Activated T-helper 1 cell treated with anti-CD3 and anti-CD28 coated beads, Interleukin-2, amount 50 U/mL, for 16 hours (primary cell): Measurements from ENCODE around the gene CRB3.

Experiments
- DNase-seq, 2 donors: peaks; one replicate each; pipeline ENCODE4 v3.0.0-alpha.2; 2020; ENCODE audit warnings: low read depth in 1 of 2, low spot score in 1 of 2

The CRB3 gene

GRCh38 chr19:6431891-6432290, 32.2 kb upstream of the CRB3 start:
- no peak for DNase-seq

- no peak for DNase-seq
Measured at GRCh38 chr19:6433165-6433564, 30.9 kb upstream of the CRB3 start.

- DNase-seq, result no peak
Measured at GRCh38 chr19:6433663-6434062, 30.4 kb upstream of the CRB3 start, which contains the start of gene SLC25A41. Gene SLC25A41 (minus strand): TSS chr19:6433763. CDS start chr19:6433693, 70 bp downstream.

- no peak for DNase-seq
Measured at GRCh38 chr19:6439743-6440142, 24.3 kb upstream of the CRB3 start.

GRCh38 chr19:6440905-6441304, 23.2 kb upstream of the CRB3 start:
- DNase-seq, result no peak

DNA sequence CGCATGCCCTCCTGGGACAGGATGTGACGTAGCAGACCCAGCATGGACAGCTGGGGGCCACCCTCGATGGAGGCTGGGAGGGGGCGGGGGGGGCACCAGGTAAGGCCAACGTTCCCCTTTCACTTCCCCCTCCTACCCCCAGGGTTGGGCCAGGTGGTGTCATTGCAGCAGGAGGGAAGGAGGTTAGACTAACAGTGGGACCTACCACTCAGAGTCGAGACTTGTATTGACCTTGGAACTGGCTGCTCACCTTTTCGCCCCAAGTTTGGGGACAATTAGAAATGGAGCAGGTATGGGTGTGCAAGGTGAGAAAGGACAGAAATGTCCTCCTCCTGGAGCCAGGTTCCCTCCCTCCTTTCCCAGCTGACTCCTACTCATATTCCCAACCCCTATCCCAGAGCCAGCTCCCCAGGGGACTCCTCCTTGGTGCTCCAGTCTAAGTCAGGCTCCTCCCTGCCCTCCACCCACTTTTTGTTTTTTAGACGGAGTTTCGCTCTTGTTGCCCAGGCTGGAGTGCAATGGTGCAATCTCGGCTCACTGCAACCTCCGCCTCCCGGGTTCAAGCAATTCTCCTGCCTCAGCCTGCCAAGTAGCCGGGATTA, 21.9 kb upstream of the CRB3 start:
- DNase-seq, result no peak

GRCh38 chr19:6443986-6444385, 20.1 kb upstream of the CRB3 start:
- no peak for DNase-seq

DNA sequence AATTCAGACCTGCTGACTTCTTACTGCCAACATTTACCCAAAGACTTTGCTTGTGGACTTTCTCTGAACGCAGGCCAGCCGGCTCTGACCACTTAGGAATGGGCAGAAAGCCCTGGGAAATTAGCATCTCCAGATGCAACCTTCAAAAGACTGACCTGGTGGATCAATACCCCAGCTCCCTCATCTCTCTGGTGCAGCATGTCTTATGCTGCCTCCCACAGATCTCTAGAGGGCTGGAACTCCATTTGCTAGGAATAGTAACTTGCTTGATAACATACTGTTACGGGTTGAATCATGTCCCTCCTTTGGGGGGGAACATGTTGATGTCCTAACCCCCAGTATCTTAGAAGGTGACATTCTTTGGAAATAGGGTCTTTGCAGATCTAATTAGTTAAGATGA, 17.6 kb upstream of the CRB3 start:
- no peak for DNase-seq

GRCh38 chr19:6448045-6448444, 16.0 kb upstream of the CRB3 start:
- DNase-seq, result no peak

DNA sequence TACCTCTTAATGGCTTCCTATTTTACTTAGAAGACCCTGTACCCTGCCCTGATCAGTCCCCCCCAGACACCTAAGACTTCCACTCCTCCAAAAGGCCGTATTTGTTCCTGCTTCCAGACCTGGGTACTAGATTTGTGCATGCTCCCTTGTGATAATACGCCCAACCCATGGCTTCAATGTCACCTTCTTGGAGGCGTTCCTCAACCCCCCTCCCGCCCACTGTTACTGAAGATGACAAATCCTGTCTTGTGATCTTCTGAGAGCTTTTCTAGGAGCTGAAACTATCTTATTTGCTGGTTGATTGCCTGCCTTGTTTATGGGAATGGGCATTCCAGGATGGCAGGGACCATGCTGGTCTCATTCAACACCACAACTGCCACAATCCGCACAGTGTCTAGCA, 13.9 kb upstream of the CRB3 start:
- DNase-seq, result no peak

GRCh38 chr19:6451583-6452222, 12.4 kb upstream of the CRB3 start:
- no peak for DNase-seq

GRCh38 chr19:6452223-6452614, 11.9 kb upstream of the CRB3 start:
- DNase-seq, result no peak

GRCh38 chr19:6452899-6453298, 11.2 kb upstream of the CRB3 start:
- DNase-seq, result no peak

- DNase-seq, result no peak
Measured at GRCh38 chr19:6453951-6454565, 10.0 kb upstream of the CRB3 start.

GRCh38 chr19:6455924-6456323, 8.1 kb upstream of the CRB3 start:
- no peak for DNase-seq

GRCh38 chr19:6457958-6458694, 5.9 kb upstream of the CRB3 start:
- no peak for DNase-seq

DNA sequence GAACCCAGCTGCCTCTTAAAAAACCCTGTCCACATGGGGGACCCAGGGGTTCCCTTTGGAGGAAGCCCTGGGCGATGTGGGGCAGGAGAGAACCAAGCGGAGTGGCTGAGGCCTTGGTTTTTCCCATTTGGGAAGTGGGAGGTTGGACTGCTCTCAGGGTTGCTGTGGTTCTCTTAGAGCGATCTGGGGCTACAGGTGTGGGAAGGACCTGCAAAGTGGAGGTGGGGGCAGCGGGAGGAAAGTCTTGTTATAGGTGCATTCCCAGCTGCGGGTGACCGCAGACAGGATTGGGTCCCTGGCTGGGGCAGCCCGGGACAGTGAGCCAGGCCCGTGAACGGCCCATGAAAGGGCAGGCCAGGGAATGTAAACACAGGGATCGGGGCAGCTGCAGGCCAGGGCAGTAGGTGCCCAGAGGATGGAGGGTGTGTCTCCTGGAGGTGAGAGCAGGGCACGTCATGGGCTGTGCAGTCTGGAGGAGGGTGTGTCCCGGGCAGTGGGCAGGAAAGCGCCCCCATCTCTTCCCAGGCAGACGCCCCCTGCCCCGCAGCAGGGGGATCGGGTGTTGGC, 5.3 kb upstream of the CRB3 start:
- DNase-seq, result no peak

DNA sequence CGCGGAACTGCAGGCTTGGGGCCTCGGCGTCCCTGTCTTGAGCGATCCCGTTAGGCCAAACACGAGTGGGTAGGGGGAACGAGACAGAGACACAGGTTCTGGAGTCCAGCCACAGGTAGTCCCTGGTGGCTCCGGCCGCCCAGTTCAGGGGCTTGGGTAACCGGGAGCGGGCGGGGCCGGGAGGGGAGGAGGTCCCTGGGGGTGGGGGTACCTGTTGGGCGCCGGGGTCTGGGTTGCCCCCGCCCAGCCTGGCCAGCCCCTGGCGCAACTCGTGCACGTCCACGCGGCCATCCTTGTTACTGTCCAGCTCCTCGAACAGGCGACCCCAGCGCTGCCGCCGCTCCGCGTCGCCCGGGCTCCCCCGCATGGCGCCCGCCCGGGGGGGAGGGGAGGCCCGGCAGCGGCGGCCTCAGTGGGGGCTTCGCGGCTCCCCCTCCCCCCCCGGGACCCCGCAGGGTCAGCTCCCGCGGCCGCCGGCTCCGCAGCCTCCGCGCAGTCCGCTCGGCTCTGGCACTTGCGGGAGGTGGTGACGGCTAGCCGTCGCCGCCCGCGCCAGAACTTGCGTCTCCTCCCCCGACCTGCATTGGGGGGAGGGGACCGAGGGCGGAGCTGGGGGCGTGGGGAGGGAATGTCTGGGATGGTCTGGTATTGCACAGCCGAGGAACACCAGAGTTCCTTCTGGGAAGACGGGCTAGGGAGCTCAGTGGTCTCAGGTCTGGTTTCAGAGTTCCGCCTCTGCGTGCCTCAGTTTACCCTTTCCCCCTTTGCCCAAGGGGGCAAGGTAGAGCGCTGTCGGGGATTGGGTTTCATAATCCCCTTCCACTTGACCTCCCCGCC, 4.6 kb upstream of the CRB3 start, which contains the start of gene SLC25A23:
SLC25A23 (minus strand) TSS at position 531 of the 837 bp plus-strand sequence; CDS start at position 367, 164 bp downstream.
- DNase-seq, result peak; percentile 28 to 34

GRCh38 chr19:6460099-6460884, 3.8 kb upstream of the CRB3 start:
- peak; percentile 93 to 95 for DNase-seq

- no peak for DNase-seq
Measured at GRCh38 chr19:6465006-6465405, 935 bp downstream of the CRB3 start.
